ENCODE measurements around the gene GLT1D1.

DNA sequence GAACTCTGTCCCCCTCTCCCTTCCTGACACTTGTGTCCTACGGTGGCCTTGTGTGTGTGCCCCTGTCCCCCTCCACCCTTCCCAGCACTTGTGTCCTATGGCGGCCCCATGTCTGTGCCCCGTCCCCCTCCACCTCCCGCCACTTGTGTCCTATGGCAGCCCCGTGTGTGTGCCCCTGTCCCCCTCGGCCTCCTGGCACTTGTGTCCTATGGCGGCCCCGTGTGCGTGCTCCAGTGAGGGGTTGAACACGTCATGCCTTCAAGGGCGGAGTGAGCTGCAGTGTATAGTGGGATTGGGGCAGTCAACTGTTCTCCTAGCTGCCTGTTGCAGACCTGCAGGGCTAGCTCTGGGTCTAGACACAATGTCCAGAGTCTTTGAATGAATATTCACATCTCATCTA, 108.7 kb downstream of the GLT1D1 start:
- TF ChIP-seq SIN3A (IDR thresholded peaks at IDR 0.05; ENCODE audit: borderline replicate concordance, insufficient read depth, low read length), result no peak
- TF ChIP-seq POLR2AphosphoS5 (IDR thresholded peaks at IDR 0.05; ENCODE audit: low read depth, low read length), result no peak
- TF ChIP-seq, protein P1, sequence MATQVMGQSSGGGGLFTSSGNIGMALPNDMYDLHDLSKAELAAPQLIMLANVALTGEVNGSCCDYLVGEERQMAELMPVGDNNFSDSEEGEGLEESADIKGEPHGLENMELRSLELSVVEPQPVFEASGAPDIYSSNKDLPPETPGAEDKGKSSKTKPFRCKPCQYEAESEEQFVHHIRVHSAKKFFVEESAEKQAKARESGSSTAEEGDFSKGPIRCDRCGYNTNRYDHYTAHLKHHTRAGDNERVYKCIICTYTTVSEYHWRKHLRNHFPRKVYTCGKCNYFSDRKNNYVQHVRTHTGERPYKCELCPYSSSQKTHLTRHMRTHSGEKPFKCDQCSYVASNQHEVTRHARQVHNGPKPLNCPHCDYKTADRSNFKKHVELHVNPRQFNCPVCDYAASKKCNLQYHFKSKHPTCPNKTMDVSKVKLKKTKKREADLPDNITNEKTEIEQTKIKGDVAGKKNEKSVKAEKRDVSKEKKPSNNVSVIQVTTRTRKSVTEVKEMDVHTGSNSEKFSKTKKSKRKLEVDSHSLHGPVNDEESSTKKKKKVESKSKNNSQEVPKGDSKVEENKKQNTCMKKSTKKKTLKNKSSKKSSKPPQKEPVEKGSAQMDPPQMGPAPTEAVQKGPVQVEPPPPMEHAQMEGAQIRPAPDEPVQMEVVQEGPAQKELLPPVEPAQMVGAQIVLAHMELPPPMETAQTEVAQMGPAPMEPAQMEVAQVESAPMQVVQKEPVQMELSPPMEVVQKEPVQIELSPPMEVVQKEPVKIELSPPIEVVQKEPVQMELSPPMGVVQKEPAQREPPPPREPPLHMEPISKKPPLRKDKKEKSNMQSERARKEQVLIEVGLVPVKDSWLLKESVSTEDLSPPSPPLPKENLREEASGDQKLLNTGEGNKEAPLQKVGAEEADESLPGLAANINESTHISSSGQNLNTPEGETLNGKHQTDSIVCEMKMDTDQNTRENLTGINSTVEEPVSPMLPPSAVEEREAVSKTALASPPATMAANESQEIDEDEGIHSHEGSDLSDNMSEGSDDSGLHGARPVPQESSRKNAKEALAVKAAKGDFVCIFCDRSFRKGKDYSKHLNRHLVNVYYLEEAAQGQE (IDR thresholded peaks at IDR 0.05; ENCODE audit: insufficient read depth in 1 of 2, low read depth in 2 of 2, low read length in 2 of 2), result no peak
- no peak for TF ChIP-seq FOXP2 (optimal IDR thresholded peaks at IDR 0.05; ENCODE audit: borderline replicate concordance, extremely low read depth, extremely low read length, insufficient read depth)

Data from PFSK-1 (cell line).